RPMI8226 (cell line): ENCODE results near the gene MMP17.
A peak's percentile ranks its signal among the peaks of the same experiment; 100 is the strongest.

Source experiments
- DNase-seq: peaks from one replicate; pipeline ENCODE4 v3.0.0-alpha.2; 2015

MMP17 gene

GRCh38 chr12:131896080-131896810 lies 68.1 kb downstream of the MMP17 start:
- DNase-seq: peak; percentile 87

- DNase-seq: peak; percentile 55
Observed at GRCh38 chr12:131896811-131897270, 68.6 kb downstream of the MMP17 start.

GRCh38 chr12:131897276-131897675 lies 69.1 kb downstream of the MMP17 start:
- no peak for DNase-seq

- no peak for DNase-seq
Observed at GRCh38 chr12:131897875-131898274, 69.7 kb downstream of the MMP17 start.

GRCh38 chr12:131900397-131900796 lies 72.2 kb downstream of the MMP17 start:
- no peak for DNase-seq
